H1 (cell line): ENCODE measurements around the gene DAPK1. TPM values are rescaled to one million over a fixed set of nuclear protein-coding genes. Genes with fewer than 3 reads are reported as not detected.

ENCODE experiments used
- BACH1 ChIP-seq: IDR thresholded peaks from 2 replicates; pipeline ENCODE4 v1.6.1; 2012; ENCODE audit warnings: low read length, improper control_type of control experiment
- RNF2 ChIP-seq: fragments of 200-900, 300-1000 bp; sonication (generic); IDR thresholded peaks from 2 replicates; pipeline ENCODE4 v1.7.1; 2016; ENCODE audit warnings: borderline replicate concordance, low read depth, mild to moderate bottlenecking, antibody characterized with exemption, low read length; ENCODE audit not compliant: poor library complexity, severe bottlenecking; ENCODE audit errors: missing control alignments
- SP1 ChIP-seq: IDR thresholded peaks from 2 replicates; pipeline ENCODE4 v1.6.1; 2011; ENCODE audit warnings: low read depth, low read length
- YY1 ChIP-seq: IDR thresholded peaks from 2 replicates; pipeline ENCODE4 v1.6.1; 2011; ENCODE audit warnings: low read depth, mild to moderate bottlenecking, low read length
- polyA plus RNA-seq, 7 experiments: library from polyadenylated mRNA; depleted of rRNA in 3 of 7; stranded (reverse) in 5 of 7; unstranded in 2 of 7; fragments of >200 nt in 5 of 7; fragments of 200-250 nt in 2 of 7; gene quantifications; 1 replicate in 5 of 7; 2 replicates in 1 of 7; 4 replicates in 1 of 7; pipeline versions ENCODE4 v1.2.1 to v1.2.3, GENCODE V29; 2011 to 2013; ENCODE audit warnings: missing spikeins in 2 of 7, mixed read lengths in 2 of 7
- total RNA-seq: library from RNA; stranded (reverse); fragmentation: NEBNext Ultra II Directional; extraction: Animal tissue kit (Norgen Biotek cat#: 25700); gene quantifications from 2 replicates; pipeline ENCODE4 v1.2.1, GENCODE V29; 2021

The DAPK1 gene
- total and polyA plus RNA-seq, 2 of the 8 experiments (the other 6 are each of a cell fraction or from before 2014, with no cell fraction given): 62.4 to 131 TPM

DNA sequence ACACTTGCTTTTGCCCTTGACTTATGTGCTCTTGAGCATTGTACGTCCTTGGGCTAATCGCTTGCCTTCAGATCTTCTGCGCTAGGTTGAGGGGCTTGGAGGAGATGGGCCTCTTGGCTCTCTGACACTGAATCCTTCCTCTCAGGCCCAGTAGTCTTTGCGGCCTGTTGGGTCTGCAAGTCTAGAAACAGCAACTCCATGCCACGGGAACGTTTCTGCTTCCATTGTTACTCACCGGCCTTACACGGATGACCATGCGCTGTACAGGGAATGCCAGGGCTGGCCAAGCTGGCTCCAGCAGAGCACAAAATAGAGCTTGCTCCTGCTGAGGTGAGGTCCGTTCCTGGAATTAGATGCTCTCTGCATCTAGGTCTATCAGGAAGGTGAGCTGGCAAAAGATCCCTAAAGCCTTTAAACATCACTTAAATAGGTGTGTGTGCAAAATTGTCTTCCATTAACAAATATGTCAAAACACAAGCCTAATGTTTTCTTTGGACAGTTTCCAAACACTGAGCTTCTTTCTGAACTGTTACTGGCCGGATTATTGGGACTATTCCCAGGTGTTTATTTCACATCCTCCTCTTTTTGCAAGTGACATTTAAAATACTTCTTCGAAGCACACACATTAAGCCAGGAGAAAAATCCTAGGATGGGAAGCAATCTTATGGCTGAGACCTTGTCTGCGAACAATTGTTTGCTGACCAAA, 29.7 kb downstream of the DAPK1 start (continued):
- no peak for TF ChIP-seq BACH1
- TF ChIP-seq YY1: no peak
- TF ChIP-seq SP1: no peak
- TF ChIP-seq RNF2: no peak
